ENCODE measurements around the gene TBKBP1. TPM values are rescaled to one million over a fixed set of nuclear protein-coding genes. Genes with fewer than 3 reads are reported as not detected.

The TBKBP1 gene
- polyA plus RNA-seq, 4 donors: 23.5 to 31.4 (median 27.1) TPM

- no peak for DNase-seq (ENCODE audit: low read depth in 4 of 4, low spot score in 3 of 4)
Observed at GRCh38 chr17:47711366-47712099, 17.6 kb downstream of the TBKBP1 start.

DNA sequence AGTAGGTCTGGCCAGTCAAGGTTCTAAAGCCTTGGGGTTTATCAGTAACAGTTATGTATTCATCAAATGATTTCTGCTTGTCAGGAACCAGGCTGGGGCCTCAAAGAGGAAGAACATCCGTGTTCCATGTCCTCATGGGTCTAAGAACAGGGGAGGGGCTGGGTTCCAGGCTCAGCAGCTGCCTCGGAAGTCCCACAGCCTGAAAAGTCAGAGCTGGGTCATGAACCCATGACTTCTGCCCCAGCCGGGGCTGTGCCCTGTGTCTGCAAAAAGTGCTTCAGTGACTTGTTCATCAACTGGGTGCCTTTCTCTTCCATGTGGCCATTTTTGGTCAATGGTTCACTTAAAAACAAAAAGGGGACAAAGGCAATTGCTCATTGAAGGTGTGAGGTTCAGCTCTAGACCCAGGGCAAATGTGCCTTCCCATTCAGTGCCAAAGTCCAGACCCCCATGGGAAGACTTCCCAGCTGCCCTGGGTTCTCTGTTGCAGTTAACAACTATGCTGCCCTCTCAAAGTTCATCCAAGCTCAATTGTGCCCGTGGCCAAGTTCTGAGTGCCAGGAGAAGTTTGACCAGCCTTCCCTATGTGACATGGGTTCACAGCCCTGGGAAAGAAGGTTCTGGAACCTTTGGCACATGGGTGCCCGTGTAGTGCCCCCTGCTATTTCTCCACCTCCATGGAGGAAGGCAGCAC is 18.5 kb downstream of the TBKBP1 start:
- DNase-seq (ENCODE audit: low read depth in 4 of 4, low spot score in 3 of 4): no peak

- no peak for DNase-seq (ENCODE audit: low read depth in 4 of 4, low spot score in 3 of 4)
Observed at GRCh38 chr17:47713980-47714700, 20.2 kb downstream of the TBKBP1 start.

DNA sequence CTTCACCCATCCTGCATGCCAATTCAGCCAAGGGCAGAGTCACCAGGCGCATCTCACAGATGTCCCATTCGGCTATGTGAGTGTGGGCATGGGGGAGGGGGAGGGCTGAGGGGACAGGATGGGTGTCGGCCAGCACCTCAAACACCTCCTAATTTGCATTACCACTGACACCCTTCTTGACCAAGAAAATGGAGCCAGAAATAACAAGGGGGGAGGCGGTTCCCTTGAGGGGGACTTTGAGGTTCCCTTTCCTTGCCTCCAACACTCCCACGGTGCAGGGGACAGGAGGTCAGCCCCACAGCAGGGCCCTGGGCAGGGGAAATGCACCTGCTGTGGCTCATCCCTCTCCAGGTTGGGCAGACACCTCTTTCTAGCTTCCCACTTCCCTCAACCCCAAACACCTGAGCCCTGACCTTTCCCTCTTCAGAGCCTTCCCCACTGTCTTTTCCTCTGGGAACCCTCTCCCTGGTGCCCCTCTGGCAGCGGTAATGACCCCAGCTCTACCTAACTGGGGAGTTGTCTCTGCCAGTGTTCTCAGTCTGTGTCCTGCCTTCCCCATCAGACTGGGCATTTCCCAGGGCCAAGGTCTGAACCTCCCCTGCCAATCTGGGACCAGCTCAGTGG is 20.9 kb downstream of the TBKBP1 start:
- no peak for DNase-seq (ENCODE audit: low read depth in 4 of 4, low spot score in 3 of 4)

GRCh38 chr17:47715669-47716325 is 21.8 kb downstream of the TBKBP1 start:
- DNase-seq (ENCODE audit: low read depth in 4 of 4, low spot score in 3 of 4): no peak

- no peak for DNase-seq (ENCODE audit: low read depth in 4 of 4, low spot score in 3 of 4)
Observed at GRCh38 chr17:47716375-47716774, 22.4 kb downstream of the TBKBP1 start.

DNA sequence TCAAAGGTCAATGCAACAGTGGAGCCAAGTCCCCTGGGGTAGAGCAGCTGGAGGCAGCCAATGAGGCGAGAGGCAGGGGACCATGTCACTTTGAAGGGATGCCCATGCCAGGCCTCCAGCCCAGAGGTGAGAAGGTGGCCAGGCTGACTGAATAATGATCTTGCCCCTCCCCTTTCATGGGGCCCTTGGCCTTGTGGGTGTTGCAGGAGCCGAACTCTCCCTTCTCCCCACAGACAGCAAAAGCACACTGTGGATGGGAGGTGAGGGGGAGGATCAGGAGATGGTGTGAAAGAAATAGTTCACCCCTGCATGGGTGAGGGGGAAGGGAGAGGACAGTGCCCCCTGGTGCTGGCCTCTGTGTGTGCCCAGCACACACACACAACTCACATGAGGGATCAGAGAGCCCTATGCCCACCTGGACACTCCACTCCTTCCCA is 23.3 kb downstream of the TBKBP1 start:
- no peak for DNase-seq (ENCODE audit: low read depth in 4 of 4, low spot score in 3 of 4)

DNA sequence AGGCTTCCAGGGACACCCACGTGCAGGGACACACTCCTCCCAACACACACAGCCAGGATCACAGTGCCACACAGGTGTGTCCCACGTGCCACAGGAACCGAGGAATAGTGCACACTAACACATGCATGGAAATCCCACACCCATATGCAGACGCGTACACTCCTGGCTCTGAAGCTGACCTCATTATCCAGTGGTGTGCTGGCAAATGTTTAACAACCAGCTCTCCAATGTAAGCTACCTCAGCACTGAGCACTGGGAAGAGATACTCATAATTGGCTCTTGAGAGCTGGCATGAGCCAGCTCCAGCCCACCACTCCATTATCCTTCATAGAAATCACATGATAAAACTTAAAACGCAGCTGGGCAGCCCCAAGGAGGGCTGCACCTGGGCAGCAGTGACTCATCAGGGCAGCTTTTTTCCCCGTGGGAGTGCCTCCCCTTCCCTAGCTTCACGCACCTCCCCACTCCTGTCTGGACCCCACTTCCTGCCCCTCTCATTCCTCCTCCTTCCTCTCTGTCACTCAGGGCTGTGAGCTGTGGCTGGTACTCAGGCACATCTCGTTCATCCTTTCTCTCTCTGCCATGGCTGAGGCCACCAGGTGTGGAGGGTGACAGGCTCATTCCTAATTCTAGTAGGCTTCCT is 24.1 kb downstream of the TBKBP1 start:
- no peak for DNase-seq (ENCODE audit: low read depth in 4 of 4, low spot score in 3 of 4)

GRCh38 chr17:47718634-47719405 is 24.9 kb downstream of the TBKBP1 start:
- DNase-seq (ENCODE audit: low read depth in 4 of 4, low spot score in 3 of 4): no peak

- DNase-seq (ENCODE audit: low read depth in 4 of 4, low spot score in 3 of 4): no peak
Observed at GRCh38 chr17:47719411-47720152, 25.6 kb downstream of the TBKBP1 start.

- no peak for DNase-seq (ENCODE audit: low read depth in 4 of 4, low spot score in 3 of 4)
Observed at GRCh38 chr17:47720196-47720595, 26.2 kb downstream of the TBKBP1 start.

GRCh38 chr17:47720754-47721533 is 27.0 kb downstream of the TBKBP1 start:
- no peak for DNase-seq (ENCODE audit: low read depth in 4 of 4, low spot score in 3 of 4)

- no peak for DNase-seq (ENCODE audit: low read depth in 4 of 4, low spot score in 3 of 4)
Observed at GRCh38 chr17:47721725-47722124, 27.8 kb downstream of the TBKBP1 start.

GRCh38 chr17:47724705-47725104 is 30.7 kb downstream of the TBKBP1 start:
- DNase-seq (ENCODE audit: low read depth in 4 of 4, low spot score in 3 of 4): no peak

DNA sequence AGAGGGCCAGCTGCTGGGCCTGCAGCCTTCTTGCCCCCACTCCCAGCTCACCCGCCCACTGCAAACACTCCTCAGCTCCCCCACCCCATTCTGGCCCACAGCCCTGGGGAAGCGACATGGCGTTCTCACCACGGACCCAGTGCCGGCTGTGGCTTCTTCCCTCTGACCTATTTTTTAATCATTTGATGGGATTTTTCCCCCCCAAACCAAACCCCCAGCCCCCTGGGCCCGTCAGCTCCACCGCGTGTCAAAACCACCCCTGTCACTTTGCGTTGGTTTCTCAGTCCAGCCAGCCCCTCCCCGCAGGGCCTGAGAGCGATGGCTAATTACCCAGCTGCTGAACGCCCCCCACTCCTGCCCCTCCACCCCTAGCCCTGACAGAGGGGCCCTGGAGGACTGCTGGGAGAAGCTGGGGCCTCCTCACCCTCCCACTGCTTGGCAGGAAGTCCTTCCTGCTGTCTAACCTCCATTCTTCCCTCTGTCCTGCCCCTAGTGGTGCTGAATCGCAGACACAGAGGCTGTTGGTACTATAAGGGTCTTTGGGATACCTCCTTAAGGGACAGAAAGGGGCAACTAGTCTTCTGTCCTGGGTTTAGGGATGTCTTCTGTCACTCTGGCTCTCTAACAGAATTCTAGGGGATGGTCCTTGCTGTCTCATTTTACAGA is 31.6 kb downstream of the TBKBP1 start:
- DNase-seq (ENCODE audit: low read depth in 4 of 4, low spot score in 3 of 4): no peak

- DNase-seq (ENCODE audit: low read depth in 4 of 4, low spot score in 3 of 4): no peak
Observed at GRCh38 chr17:47726796-47727703, 33.1 kb downstream of the TBKBP1 start.
